GM18873 (cell line): Measurements from ENCODE around the gene SAE1.

ENCODE experiments used
- ATAC-seq: cut with Tn5 transposase; IDR thresholded peaks from one replicate; pipeline ENCODE4 v1.9.1; 2021; ENCODE audit warnings: mild to moderate bottlenecking, moderate library complexity, moderate number of reproducible peaks; ENCODE audit not compliant: unreplicated experiment, low FRiP score

Gene SAE1

DNA sequence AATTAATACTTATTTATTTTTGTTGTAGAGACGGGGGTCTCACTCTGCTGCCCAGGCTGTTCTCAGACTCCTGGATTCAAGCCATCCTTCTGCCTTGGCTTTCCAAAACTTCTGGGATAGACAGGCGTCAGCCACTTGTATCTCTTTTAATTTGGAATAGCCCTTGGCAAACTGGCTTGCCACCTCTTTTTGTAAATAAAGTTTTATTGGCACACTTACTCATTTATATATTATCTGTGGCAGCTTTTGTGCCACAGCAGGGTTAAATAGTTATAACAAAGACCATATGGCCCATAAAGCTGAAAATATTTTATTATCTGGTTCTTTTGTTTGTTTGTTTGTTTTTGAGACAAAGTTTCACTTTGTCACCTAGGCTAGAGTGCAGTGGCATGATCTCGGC is 69.9 kb downstream of the SAE1 start:
- ATAC-seq = no peak

DNA sequence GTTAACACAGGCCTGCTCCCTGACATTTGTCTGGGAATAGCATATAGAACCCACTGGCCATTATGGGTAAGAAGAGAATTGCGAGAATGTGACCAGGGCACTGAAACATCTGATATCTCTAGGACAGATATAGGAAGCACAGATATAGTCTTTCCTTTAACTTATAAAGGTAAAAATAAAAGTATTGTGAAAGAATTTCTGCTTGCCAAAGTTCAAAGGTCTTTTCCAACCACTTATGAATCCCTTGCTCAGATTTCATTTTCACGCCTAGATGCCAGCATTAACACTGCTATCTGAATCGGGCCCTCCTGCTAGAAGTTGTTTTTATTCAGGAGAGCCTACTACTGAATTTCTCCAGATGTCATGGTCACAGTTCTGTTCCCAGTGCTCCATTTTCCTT is 72.6 kb downstream of the SAE1 start:
- ATAC-seq = no peak

DNA sequence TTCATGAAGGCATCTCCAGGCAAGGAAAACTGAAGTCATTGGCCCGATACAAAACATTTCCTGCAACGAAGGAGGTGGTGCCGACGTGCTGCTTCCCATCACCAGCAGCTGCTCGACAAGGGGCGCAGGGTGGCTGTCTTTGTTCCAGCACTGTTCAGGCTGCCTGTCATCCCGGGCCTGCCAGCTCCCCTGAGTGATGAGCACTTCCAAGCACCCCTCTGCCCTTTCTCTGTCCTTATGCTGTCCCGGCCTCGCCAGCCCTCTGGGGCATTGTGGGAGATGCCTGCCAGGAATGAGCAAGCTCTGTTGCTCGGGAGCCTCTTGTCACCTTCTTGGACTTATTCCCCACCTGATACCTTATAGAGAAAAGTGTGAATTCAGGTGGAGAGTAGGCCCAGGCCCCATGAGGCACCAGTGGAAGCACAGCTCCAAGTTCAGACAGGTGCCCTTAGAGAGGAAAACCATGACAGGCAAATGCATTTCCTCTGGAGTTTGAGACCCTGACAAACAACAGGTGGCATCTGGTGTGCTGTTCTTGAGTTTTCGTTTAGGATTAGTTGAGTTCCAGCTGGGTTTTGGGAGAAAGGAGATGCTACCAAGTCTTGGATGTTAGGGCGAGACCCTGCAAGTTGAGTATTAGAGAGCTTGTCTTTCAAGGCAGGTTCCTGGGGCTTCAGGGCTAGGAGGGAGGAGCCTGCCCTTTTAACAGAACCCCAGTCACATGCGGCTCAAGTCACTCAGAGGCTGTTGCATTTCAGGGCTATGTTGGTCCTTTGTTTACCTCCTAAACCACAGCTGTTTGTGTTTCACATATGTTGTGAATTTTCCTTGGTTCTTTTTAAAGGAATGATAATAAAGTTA is 78.9 kb downstream of the SAE1 start:
- no peak for ATAC-seq

DNA sequence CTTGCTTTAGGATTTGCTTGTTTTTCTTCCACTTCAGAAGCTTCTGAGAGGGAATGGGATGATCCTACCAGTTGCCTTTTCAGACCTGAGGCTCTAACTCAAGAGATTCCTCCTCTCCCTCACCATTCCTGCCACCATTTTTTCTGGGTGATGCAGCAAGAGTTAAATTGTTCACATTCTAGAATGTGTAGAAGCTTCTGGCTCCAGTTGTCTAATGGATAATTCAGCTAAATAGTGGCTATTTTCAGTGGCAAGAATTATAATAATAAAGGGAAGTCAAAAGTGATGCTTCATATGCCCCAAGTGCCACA is 79.5 kb downstream of the SAE1 start:
- no peak for ATAC-seq

DNA sequence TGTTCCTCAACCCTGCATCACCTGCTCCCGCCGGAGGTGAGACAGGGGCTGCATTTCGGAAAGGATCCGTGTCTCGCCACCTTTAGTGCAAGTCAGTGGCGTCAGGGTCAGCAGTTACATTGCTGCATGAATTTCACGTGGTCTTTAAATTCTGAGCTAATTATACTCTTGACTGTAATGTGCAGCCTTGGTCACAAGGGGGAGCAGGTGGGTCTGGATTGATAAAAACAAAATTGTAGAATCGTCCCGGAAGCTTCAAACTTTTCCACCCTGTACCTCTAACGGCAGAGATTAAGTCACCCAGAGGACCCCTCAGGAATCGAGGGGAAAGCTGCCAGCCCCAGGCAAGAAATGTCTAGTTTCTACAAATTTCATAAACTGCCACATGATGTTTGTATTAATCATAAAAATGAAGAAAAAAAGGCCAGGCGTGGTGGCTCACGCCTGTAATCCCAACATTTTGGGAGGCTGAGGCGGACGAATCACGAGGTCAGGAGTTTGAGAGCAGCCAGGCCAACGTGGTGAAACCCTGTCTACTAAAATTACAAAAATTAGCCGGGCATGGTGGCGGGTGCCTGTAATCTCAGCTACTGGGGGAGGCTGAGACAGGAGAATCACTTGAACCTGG is 80.2 kb downstream of the SAE1 start:
- no peak for ATAC-seq

DNA sequence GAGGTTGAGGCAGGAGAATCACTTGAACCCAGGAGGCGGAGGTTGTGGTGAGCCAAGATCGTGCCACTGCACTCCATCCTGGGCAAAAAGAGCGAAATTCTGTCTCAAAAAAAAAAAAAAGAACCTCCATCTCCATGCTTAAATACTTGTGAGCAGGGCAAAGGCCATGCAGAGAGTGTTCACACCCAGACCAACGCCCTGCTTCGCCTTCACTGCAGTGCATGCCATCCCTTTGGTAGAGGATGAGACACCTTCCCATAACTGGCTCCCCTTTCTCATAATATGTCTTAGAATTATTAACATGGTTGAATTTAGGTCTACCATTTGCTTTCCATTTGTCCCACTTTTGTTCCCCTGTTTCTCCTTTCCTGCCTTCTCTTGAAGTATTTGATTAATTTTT is 84.9 kb downstream of the SAE1 start:
- ATAC-seq = no peak

DNA sequence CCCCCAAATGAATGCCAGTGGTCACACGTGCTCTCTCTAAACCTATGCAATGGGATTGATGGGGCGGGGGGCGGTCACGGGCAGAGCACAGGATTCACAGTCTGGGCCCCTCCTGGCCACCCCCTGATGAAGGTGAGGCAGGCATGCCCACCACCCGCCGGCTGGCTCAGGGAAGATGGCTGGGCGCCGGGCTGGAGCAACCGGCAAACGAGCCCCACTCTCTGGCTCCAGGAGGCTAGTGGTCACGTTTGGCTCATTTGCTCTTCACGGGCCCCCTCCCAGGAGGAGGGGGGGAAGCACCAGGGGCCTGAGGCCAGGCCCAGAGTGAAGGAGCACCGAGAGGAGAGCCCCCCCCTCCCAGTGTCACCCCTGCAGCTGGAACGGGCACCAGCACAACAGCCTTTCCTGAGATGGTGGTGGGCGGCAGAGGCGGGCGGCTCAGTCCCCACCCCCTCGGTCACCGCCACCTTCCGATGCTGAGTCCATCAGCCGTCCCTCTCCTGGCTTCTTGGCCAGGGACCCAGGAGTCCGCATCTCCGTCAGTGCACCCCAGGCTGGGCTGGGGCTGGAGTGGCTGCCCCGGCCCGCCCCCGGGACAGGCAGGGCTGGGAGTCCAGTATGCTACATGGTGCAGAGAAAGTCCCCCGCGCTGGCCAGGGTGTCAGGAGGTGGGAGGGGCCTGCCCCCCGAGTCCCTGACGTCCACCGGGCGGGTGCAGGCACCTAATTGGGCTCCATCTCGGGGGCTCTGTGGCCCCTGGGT is 90.6 kb downstream of the SAE1 start:
- ATAC-seq = no peak

DNA sequence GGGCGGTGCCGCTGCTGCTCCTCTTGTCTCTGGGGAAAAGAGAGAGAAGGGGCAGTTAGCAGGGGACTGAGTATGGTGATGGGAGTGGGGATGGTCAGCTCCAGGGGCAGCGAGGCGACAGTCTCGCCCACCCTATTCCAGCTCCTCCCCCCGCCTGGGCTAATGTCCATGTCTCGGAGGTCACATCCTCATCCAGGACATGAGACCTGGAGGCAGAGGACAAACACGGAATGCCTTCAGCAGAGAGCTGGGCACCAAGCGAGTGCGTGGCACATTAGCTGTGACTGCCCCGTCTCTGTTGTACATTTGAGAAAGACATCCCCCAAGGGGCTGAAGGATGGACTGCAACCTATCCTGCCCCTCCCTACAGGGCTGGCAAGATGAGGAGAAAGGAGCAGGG is 91.3 kb downstream of the SAE1 start:
- no peak for ATAC-seq

DNA sequence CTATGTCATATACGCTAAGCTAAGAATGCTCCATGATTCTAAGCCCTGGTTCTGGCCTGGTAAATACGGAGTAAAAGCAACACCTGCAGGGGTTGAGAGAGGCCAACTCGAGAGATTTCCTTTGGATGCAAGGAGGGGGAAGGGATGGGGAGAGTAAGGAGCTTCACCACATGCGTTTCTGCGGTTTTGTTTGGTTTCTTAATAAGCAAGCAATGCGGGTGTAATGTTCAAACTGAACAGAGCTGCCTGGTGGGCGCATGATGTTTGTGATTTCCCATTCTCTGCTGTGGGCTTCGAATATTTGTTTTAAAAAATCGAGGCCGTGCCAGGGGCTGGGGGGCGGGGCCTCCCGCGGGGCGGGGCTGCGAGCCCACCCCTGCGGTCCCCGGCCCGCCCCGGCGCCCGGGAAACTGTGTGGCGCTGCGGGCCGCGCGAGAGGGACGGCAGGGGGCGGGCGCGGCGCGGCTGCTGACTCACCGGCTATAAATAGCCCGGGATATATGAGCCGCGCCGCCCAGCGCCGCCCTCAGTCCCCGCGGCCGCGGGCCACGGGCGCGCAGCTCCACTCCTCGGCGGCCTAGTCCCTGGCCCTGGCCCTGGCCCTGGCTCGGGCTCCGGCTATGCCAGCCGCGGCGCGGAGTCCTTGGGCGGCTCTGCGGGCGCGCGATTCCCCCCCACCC is 95.3 kb downstream of the SAE1 start:
- ATAC-seq = peak; percentile 28

DNA sequence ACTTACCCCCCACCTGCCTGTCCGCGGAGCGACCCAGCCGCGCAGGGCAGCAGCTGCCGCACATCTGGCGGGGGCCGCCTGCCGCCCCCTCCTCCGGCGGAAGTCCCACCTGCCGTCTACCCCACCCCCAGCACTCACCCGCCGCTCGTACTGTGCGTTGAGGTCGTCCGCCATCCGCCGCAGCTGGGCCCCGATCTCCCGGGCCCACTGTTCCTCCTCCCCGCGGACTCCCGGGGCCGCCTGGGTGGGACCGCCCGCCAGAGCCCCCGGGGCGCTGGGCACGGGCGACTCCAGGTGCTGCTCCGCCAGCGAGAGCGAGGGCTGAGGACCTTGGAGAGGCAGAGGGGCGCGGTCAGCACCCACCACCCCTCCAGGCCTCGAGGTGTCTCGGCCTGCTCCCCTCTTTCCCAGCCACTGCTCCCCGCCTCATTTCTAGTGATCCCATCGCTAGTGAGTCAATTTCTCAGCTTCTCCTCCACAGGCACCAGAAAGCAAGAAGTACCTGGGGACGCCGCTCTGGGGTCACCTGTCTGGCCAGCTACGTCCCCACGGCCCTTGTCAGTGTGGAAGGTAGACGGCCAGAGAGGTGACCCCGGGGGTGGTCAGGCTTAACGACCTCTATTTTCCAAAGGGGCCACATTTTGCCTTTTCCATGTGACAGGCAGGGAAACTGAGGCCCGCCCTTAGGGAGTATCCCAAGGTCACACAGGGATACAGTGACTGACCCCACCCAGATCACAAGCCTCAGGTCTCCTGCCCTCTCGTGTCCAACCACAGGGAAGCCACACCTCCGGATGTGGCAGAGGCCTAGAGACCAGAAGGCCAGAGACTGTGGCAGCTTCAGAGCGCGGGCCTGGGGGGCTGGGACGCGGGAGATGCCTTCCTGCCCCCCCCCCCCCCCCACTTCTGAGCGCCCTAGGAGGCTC is 96.1 kb downstream of the SAE1 start:
- ATAC-seq = peak; percentile 28

DNA sequence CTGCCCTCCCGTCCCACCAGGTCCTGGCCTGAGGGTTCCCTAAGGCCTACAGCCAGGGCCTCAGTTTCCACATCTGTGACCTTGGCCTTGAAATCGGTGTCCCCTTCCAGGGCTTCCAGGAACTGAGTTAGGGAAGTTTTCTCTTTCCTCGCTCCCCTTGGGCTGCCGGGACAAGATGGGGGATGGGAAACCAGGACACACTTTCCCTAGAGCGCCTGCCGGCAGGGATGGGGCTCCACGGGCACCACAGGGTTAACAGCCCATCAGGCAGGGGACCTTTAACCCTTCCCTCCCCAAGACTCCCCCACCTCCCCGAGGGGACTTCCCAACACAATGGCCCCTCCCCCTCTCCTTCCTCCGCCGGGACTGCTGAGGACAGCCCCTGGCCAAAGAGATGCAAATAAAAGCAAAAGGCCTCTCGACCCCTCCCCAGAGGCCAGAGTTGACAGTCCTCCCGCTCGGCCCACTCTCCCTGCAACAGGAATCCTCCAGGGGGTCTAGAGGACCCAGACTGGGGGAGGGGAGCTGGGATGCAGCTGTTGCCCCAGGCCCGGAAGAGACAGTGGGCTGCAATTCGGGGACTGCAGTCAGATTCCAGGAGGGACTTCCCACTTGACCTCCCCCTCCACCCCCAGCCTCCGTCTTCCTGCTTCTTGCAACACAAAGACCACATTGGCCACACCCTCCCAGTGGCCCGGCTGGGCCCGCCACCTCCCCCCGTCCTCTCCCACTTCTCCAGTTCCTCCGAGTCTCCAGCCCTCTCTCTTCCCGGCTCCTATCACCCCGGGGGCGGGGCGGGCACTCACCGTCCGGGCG is 96.9 kb downstream of the SAE1 start:
- ATAC-seq = peak; percentile 6

DNA sequence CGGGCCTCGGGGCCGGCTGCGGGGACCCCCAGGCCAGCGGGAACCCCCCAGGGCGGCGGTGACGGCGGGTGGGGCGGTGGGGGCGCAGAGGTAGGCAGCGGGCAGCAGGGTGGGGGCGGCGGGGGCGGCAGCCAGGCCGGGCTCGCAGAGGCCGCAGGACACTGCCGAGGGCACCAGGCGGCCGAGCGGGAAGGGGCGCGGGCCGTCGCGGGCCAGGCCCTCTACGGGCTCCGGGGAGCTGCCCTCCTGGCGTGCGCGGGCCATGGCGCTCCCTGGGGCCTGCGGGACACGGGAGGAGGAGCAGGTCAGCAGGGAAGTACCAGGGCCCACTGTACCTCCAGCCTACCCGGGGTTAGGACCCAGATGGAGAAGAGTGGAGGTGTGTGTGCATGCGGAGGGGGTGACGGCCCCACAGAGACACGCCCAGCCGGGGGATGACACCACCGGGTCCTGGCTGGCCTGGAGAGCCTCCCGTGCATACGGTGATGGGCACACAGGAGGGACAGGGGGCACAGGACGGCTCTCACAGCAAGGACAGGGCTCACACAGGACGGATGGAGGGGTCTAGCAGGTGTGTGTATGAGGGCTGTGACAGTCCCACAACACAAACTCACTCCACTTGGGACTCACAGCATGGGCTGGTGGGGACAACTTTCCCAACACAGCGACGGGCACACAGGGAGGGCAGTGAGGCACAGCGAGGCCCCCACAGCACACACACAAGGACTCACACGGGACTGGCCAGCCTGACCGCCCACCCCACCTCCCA is 97.7 kb downstream of the SAE1 start:
- ATAC-seq = no peak

DNA sequence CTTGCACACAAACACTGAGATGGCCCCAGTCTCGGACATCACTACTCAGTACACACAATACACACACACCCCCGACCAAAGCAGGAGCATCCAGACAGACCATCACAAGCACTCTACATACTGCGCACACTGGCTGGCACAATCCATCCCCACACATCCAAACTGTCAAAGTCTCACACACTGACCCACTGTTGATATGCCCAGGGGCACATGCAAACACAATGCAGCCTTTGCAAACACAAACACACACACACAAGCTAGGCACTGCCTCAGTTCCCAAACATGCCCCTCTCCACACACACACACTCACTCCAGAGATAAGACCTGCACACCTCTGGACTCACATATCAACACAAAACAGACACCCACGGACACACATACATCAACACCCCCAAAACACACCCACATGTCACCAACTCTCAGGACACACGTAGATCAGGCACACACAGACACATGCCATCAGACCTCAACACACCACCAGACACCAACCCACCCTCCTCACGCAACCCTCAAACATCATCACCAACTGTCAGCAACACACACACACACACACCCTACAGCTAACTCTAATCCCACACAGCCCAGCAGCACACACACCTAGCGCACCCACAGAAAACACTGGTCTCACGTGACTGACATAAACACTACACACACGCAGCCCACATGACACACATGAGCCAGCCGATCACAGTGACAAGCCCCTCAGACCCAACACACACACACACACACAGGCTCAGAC is 98.5 kb downstream of the SAE1 start:
- ATAC-seq = no peak

DNA sequence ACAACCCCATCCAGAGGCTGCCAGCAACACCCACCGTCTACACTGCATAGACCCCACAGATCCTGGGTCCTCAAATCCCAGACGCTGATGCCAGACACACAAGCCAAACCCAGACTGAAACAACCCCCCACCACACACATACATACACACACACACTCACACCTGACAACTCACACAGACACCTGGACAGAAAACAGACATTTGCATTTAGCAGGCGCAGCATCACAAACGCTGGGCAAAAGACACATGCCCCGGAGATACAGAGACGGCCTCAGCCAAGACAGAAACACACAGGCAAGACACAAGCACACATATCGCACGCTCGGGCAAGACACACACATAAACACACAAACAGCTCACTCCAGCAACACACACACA is 99.0 kb downstream of the SAE1 start:
- ATAC-seq = no peak

DNA sequence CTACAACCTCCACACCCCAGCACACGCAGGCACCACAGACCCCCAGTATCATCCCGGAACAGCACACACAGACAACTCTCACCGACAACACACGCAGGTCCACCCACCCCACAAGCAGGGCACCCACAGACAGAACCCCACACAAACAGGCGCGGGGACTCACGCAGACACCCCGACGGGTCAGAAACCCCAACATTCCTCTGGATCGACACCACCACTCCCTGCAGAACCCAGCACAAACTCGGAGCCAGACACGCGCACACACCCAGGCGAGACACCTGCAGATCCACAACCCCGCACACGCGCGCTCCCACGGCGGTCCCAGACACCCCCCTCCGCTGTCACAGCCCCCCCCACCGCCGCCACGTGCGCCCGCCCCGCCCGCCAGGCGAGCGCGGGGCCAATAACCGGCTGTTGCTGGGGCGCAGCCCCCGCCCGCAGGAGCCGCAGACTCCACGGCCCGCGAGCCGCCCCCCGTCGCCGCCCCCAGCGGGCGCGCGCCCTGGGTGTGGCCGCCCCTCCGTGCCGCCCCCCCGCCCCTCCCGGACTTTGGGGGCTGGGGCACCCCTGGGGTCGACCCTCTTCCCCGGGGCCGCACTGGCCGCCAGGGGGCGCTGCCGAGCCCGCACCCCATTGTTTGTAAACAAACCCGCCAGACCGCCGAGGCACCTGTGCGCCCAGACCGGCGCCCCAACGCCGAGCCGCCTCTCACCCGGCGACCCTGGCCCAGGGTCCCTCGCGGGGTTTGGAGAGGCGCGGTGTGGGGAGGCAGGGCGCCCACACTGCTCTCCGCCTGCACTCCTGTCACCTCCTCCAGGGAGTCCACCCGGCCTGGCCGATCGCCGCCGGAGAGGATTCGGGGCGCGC is 99.7 kb downstream of the SAE1 start:
- ATAC-seq = no peak

DNA sequence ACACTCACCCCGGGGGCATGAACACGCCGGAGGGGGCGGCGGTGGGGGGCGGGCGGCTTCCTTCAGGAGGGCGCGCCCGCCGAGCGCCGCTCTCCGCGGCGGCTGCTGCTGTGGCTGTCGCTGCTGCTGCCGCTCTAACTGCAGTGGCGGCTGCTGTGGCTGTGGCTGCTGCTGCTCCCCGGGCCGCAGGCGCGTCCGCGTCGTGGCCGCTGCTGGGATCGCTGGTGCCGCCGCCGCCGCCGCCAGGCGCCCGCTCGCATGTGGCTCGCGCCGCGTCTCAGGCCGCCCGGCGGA is 100.2 kb downstream of the SAE1 start, which contains the start of gene BBC3:
Gene BBC3 (minus strand): TSS at position 279 of the 294 bp plus-strand sequence. CDS start 2,768 bp downstream, outside the sequence.
- ATAC-seq = no peak
